ENCODE results near the gene DST. TPM values are rescaled to one million over a fixed set of nuclear protein-coding genes. Genes with fewer than 3 reads are reported as not detected.
A peak's percentile ranks its signal among the peaks of the same experiment; 100 is the strongest.

The DST gene
- total RNA-seq, 4 donors from 2014 or later = 331 to 417 (median 368) TPM

DNA sequence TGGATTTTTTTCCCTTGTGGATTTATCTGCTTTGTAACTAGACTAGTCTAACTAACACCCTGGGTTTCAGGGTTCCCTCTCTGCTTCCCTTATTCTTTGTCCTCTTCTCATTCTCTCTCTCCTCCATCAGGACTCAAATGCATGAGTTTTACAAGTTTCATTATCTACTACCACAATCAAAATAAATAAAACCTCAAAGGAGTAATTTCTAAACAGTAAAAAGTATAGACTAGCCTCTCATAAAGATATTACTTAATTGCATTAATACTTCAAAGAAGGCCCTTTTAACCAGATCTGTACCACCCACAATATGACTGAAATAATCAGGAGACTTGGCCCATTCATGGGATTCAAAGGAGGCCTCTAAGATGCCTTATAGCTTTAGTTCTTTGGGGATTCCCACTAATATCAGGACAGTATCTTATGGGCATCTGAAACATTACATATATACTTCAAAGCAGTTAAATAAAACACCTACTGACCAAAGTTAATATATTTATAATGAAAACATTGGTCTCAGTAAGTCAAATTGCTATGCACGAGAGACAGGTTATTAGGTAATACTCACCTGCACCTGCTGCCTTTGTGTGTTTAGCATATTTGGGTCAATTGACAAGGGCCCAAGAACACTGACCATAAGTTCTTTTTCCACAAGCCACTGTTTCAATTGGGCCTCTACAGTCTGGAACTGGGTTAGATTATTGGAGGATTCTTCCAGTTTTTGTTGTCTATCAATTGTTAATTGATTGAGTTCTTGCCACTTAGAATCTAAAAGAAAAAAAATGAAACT is 85.7 kb downstream of the DST start:
- H3K9me3 ChIP-seq = no peaks in the 10 kb centered on the region
- H3K27ac ChIP-seq = no peak overlapping the region
- H3K27me3 ChIP-seq = no peaks in the 10 kb centered on the region
- H3K36me3 ChIP-seq = peaks cover 0 to 37% (median 0%) of the 10 kb centered on the region in 3 donors
- no peak for DNase-seq (ENCODE audit: low spot score in 2 of 2)
- peaks cover 0 to 21% (median 8%) of the 10 kb centered on the region in 4 donors for H3K4me1 ChIP-seq
- WGBS, 2 donors = 91 to 97% methylated on average over 1 of the region's 1 CpG
- no peak overlapping the region for H3K4me3 ChIP-seq
- TF ChIP-seq POLR2A (IDR thresholded peaks at IDR 0.05) = no peak

- peak overlapping the region in 1 of 4 donors; percentile 53 for H3K27ac ChIP-seq
Measured at GRCh38 chr6:56555438-56555872, 87.2 kb downstream of the DST start.

GRCh38 chr6:56552187-56553130 is 90.2 kb downstream of the DST start:
- Histone ChIP-seq H3K27ac (peak overlapping the region in 3 of 4 donors; percentile 19 to 63 (median 62)), H3K36me3 (peaks cover 0 to 22% (median 0%) of the 10 kb centered on the region in 3 donors), H3K4me1 (peaks cover 0 to 61% (median 21%) of the 10 kb centered on the region in 4 donors), H3K4me3 (no peak overlapping the region), H3K9me3 (no peaks in the 10 kb centered on the region), H3K27me3 (no peaks in the 10 kb centered on the region)
- no peak for DNase-seq (ENCODE audit: low spot score in 2 of 2)
- 56 to 62% methylated on average over 7 of the region's 7 CpGs for WGBS, 2 donors
- no peak for TF ChIP-seq EP300 (IDR thresholded peaks at IDR 0.05)
- TF ChIP-seq CTCF (IDR thresholded peaks at IDR 0.05) = no peak
- no peak for TF ChIP-seq POLR2A (IDR thresholded peaks at IDR 0.05)

More at GRCh38 chr6:56555438-56555872, 87.2 kb downstream of the DST start:
- Histone ChIP-seq H3K4me1 (peaks cover 0 to 31% (median 17%) of the 10 kb centered on the region in 4 donors), H3K4me3 (no peak overlapping the region), H3K36me3 (peaks cover 0 to 28% (median 0%) of the 10 kb centered on the region in 3 donors), H3K27me3 (no peaks in the 10 kb centered on the region), H3K9me3 (no peaks in the 10 kb centered on the region)
- 71 to 72% methylated on average over 5 of the region's 5 CpGs for WGBS, 2 donors
- TF ChIP-seq EP300 (IDR thresholded peaks at IDR 0.05) (no peak), CTCF (IDR thresholded peaks at IDR 0.05) (no peak), POLR2A (IDR thresholded peaks at IDR 0.05) (no peak)
- DNase-seq (ENCODE audit: low spot score in 2 of 2) = no peak

DNA sequence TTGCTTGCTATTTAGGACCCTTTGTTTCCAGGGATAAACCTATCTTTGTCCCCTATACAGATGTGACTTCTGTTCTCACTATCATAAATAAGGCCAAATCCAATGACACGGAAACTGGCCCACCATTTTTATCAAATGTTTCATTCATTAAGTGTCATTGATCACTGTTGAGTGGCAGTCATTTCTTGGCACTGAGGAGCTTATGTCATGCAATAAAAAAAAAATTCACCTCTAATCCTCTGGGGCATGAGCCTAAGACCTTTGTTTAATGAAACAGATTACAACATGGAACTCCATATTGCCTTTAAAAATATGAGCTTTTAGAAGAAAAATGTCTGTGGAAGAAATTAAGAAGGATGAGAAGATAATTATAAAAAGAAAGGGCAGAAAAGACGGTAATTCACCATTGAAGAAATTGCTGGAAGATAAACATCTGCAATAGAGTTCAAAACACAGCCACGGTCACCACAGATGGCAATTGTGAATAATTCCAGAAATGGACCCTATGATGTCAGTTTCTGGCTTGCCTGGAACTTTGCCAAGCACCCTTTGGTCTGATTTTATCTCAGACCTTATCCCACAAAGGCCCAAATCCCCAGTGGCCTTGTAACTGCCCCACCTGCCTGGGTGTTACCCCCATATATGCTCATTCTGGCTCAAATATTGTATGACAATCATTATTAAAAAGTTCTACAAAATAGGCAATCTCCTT is 91.1 kb downstream of the DST start:
- H3K27me3 ChIP-seq = no peaks in the 10 kb centered on the region
- H3K9me3 ChIP-seq = no peaks in the 10 kb centered on the region
- H3K36me3 ChIP-seq = peaks cover 0 to 18% (median 0%) of the 10 kb centered on the region in 3 donors
- no peak for DNase-seq (ENCODE audit: low spot score in 2 of 2)
- H3K4me1 ChIP-seq = peaks cover 0 to 68% (median 21%) of the 10 kb centered on the region in 4 donors
- TF ChIP-seq CTCF (IDR thresholded peaks at IDR 0.05) (no peak), EP300 (IDR thresholded peaks at IDR 0.05) (no peak), POLR2A (IDR thresholded peaks at IDR 0.05) (no peak)
- WGBS, 2 donors = 41 to 46% methylated on average over 3 of the region's 3 CpGs
- no peak overlapping the region for H3K4me3 ChIP-seq
- H3K27ac ChIP-seq = peak overlapping the region; percentile 19 to 71 (median 50)

- 10 to 20% methylated on average over 1 of the region's 1 CpG for WGBS, 2 donors
- Histone ChIP-seq H3K27me3 (no peaks in the 10 kb centered on the region), H3K36me3 (peaks cover 0 to 12% (median 0%) of the 10 kb centered on the region in 3 donors), H3K27ac (peak overlapping the region; percentile 34 to 71 (median 50)), H3K9me3 (no peaks in the 10 kb centered on the region), H3K4me3 (peak overlapping the region in 1 of 4 donors; percentile 13), H3K4me1 (peaks cover 0 to 73% (median 21%) of the 10 kb centered on the region in 4 donors)
- no peak for DNase-seq (ENCODE audit: low spot score in 2 of 2)
- TF ChIP-seq EP300 (IDR thresholded peaks at IDR 0.05) (no peak), POLR2A (IDR thresholded peaks at IDR 0.05) (no peak), CTCF (IDR thresholded peaks at IDR 0.05) (no peak)
Measured at GRCh38 chr6:56550301-56550700, 92.4 kb downstream of the DST start.

Data from tibial nerve (tissue), 4 donors.